GM21528 (cell line): Measurements from ENCODE around the gene CLEC4A.
"Not testable (repeated sequence)": the region's sequence is repeated elsewhere in the genome, so short reads cannot be mapped to it uniquely, and the experiment has no call there.

ENCODE experiments used
- ATAC-seq: cut with Tn5 transposase; IDR thresholded peaks from one replicate; pipeline ENCODE4 v1.9.1; 2021; ENCODE audit warnings: mild to moderate bottlenecking, moderate library complexity; ENCODE audit not compliant: unreplicated experiment, low FRiP score

CLEC4A gene

GRCh38 chr12:8123124-8123912, at the start of gene CLEC4A:
CLEC4A (plus strand) TSS chr12:8123617; CDS start chr12:8123879, 262 bp downstream.
- ATAC-seq: no peak

GRCh38 chr12:8075935-8076334, 47.5 kb upstream of the CLEC4A start:
- ATAC-seq: no peak

- no peak for ATAC-seq
These were observed 47.1 kb upstream of the CLEC4A start for GRCh38 chr12:8076366-8076765.

- ATAC-seq: no peak
These were observed 46.2 kb upstream of the CLEC4A start for GRCh38 chr12:8077207-8077606.

GRCh38 chr12:8078398-8078797, 45.0 kb upstream of the CLEC4A start:
- ATAC-seq: no peak

GRCh38 chr12:8078916-8079315, 44.5 kb upstream of the CLEC4A start:
- ATAC-seq: no peak

- ATAC-seq: no peak
These were observed 43.3 kb upstream of the CLEC4A start for GRCh38 chr12:8080120-8080519.

GRCh38 chr12:8081251-8081920, 42.0 kb upstream of the CLEC4A start:
- peak; percentile 28 for ATAC-seq

GRCh38 chr12:8082808-8083100, 40.7 kb upstream of the CLEC4A start:
- no peak for ATAC-seq

- ATAC-seq: not testable (repeated sequence)
These were observed 39.1 kb upstream of the CLEC4A start for GRCh38 chr12:8084351-8084750.

GRCh38 chr12:8087666-8088065, 35.8 kb upstream of the CLEC4A start:
- ATAC-seq: no peak

GRCh38 chr12:8088574-8088973, 34.8 kb upstream of the CLEC4A start:
- ATAC-seq: peak; percentile 66

- not testable (repeated sequence) for ATAC-seq
These were observed 34.1 kb upstream of the CLEC4A start for GRCh38 chr12:8089277-8089676.

GRCh38 chr12:8089716-8090115, 33.7 kb upstream of the CLEC4A start:
- ATAC-seq: no peak

- no peak for ATAC-seq
These were observed 30.1 kb upstream of the CLEC4A start for GRCh38 chr12:8093291-8093690.

- ATAC-seq: no peak
These were observed 27.0 kb upstream of the CLEC4A start for GRCh38 chr12:8096281-8096915.

- ATAC-seq: no peak
These were observed 24.2 kb upstream of the CLEC4A start for GRCh38 chr12:8099235-8099634.

GRCh38 chr12:8108808-8109398, 14.5 kb upstream of the CLEC4A start:
- ATAC-seq: no peak

- ATAC-seq: not testable (repeated sequence)
These were observed 10.3 kb upstream of the CLEC4A start for GRCh38 chr12:8113117-8113516.

- no peak for ATAC-seq
These were observed 3.2 kb upstream of the CLEC4A start for GRCh38 chr12:8120072-8120713.

- ATAC-seq: no peak
These were observed 3.7 kb downstream of the CLEC4A start for GRCh38 chr12:8127138-8127537.
